NCI-H526 treated with DMSO at 0.1 percent for 48 hours (cell line): ENCODE results near the gene CHIT1.
"Not testable (repeated sequence)": the region's sequence is repeated elsewhere in the genome, so short reads cannot be mapped to it uniquely, and the experiment has no call there.

Experiments
- DNase-seq: peaks from one replicate; lab custom pipeline; 2025; lab: John Stamatoyannopoulos, UW

CHIT1 gene

DNA sequence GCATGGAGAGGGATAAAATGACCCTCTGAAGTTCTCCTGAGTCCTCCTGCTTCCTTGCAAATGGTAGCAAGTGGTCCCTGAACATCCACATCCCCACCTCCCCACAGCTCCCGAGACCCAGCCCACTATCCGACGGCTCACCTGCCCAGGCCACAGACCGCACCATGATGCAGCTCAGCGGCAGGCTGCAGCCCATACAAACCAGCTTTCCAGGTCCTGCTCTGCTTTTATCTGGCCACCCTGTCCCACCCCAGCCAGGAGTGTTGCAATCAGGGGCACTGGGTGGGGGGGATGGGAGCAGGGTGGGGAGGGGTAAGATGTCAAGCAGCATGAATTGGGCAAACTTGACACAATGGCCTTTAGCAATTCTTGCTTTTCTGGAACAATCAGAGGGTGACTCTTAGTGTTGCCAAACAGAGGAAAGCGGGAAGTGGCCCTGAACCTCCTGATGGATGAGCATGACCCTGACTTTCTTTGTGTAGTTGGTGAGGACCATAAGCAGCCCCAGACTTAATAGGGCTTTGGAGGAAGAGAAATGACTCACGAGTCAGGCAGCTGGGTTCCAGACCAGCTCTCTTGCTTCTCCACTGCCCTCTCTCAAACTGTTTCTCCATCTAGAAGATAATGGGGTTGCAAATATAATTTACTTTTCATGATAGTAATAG lies at the start of gene CHIT1:
Gene CHIT1, minus strand, starts transcription at position 203 of the 665 bp plus-strand sequence. Its CDS starts 37 bp downstream, at position 166.
- no peak for DNase-seq

DNA sequence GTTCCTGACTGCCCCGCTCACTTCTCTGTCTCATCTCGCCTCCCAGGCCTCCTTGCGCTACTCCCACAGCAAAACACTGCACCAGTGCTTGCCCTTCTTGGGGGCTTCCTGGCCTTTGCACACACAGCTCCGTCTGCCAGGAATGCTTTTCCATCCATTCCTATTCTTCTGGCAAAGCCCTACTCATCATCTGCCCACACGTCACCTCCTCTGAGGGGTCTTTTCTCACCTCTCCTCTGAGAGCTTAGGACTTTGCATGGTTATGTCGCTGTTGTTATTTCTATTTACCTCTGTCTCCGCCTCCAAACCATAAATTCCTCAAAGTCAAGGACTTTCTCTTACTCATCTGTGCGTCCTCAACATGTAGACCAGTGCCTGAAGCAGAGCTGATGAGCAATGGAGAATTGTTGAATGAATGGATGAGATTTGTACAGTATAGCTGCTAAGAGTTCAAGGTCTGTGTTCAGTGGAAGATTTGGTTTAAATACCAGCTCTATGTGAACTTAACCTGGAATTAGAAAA lies 49.5 kb upstream of the CHIT1 start:
- no peak for DNase-seq

DNA sequence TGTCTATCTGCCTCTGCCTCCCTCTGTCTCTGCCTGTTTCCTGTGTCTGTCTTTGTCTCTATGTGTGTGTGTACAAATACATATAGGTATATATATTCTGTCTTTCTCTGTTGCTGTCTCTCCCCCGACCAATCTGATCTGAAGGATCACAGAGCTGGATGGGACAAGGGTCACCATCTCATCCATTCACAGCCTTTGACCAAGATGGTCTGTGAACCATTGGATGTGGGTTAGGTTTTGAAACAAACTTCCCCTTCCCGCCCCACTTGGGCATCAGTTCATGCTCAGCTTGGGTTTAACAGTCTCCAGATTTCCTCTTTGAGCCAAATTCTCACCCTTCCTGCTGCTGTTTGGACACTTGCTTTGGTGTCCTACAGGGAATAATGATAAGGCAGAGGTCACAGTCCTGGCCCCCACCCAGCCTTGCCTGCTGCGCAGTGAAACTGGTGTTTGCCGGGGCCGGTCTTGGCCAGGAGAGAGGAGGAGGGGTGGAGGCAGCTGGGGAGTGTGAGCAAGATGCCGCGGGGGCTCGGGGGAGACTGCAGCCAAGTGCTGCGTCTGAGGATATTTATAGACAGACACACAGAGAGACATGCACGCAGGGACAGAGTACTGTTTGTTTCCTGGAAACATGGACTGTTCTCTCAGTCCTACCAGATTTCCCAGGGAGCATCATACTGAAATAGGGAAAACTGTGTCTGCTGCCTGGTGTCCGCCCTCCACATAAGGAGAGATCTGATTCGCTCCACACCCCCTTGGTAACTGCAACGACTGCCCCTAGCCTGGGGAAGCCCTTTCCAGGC lies 48.8 kb upstream of the CHIT1 start:
- DNase-seq, result no peak

DNA sequence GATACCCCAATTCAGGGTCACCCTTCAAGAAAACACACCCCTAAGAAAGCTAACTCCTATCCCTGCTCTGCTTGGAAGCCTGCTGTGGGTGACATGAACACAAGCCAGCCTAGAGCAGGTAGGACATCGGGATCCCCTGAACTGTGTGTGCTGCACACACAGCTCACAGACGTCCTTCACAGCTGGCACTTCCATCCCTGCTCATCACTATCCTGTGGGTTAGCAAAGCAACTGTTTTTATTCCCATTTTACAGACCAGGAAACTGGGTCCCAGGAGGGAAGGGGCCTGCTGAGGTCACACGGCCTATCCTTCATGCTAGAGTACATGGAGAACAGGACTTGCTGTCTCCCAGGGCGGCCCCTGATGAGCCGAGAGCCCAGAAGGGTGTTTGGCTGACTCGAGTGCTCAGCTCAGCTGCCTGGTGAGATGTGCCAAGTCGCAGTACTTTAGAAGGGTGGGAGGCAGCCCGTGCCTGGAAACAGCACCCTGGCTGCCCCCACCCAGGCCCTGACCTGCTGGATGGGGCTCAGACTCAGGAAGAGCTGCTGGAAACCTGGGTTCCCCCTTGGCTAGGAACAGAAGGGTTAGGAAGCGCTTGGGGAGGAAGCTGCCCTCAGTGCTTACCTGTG lies 47.6 kb upstream of the CHIT1 start:
- DNase-seq, result no peak

DNA sequence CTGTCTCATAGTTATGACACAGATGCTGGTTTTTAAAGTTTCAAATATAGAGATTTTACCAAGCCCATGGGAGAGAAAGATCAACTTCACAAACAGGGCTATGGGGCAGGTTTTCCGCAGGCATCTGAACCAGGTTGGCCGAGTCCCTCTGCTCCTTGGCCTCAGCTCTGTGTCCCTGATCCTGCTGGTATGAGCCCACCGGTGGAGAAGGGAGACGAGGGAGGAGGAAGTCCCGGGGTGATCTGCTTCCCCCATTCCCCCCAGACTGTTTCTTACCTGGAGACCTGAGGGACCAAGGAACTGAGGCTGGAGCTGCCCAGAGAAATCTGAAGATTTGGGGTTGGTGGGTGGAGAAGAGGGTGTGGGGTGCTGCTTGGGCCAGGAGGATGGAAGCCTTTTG lies 46.9 kb upstream of the CHIT1 start:
- no peak for DNase-seq

DNA sequence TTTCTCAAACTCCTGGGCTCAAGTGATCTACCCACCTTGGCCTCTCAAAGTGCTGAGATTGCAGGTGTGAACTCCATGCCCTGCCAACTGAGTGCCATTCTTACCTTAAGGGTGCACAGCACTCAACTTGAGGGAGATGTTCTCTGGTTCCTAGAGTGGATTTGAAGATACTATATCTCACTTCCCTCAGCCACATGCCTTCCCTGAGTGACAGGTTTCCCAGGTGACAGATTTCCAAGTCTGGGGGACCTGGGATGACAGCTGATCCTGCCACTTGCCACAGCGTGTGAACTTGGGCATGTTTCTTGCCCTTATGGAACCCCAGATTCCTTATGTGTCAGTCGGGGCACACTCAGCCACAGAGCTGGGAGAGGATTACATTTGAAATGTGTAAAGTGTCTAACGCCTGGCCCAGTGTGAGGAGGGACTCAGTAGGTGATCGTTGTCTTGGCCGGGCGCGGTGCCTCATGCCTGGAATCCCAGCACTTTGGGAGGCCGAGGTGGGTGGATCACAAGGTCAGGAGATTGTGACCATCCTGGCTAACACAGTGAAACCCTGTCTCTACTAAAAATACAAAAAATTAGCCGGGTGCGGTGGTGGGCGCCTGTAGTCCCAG lies 46.3 kb upstream of the CHIT1 start:
- no peak for DNase-seq

DNA sequence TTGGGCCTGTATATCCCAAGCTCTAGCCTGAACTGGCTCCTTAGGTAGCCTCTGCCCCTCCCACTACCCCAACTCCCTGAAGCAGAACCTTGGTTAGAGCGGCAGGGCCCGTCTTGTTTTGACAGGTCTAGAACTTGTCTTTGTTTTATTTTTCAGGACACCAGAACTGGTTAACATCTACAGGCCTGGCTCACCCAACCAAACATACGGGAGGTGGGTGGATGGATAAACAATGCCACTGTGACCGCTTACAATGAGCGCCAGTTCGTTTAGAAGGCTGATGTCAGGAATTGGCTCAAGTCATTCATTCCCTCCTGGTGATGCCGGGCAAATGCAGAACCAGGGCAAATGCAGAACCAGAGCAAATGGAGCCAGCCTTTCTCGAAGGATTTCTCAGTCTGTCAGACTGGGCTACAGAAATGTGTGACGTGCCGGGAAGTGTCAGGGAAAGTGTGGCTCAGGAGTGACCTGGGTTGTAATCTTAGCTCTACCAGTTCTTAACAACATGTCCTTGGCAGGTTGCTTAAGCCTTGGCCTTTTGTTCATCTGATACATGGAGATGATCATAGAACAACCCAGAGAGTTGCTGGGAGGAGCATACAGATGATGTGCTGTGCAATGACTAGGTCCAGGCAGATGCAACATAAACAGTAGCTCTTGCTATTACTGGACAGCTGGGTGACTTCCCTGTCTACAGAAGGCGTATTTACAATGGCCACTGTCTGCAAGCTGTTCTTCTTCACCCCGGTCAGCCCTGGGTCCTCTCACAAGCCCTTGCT lies 45.3 kb upstream of the CHIT1 start:
- no peak for DNase-seq

DNA sequence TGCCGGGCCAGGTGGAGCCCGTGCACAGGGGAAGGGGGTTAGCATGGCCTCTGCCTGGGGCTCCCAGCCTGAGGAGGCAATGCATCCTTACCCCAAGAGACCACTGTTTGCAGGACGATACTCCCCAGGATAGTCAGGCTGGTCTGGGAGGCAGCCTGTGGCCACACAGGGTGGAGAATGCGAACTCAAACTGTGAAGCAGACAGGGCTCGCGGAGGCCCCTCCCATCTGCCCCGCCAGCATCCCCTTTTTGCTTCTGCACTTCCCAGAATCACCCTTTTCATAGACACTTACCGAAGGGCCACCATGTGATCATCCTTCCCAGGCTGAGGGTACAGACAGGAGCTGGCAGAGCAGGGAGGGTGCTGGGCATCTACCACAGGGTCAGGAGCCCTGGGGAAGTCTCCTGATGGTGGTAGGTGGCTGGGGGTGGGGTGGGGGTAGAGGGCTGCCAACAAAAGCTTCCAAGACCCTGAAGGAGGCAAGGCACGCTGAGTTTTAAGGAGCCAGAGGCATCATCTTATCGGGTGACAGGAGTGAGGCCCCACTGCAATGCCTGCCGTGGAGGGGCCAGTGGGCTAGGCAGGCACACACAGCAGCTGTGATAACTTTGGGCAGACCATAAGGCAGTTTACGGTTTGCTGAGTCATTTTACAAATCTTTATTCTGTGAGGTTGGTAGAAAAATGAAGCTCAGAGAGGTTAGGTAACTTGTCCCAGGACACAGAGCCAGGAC lies 44.6 kb upstream of the CHIT1 start:
- DNase-seq, result no peak

DNA sequence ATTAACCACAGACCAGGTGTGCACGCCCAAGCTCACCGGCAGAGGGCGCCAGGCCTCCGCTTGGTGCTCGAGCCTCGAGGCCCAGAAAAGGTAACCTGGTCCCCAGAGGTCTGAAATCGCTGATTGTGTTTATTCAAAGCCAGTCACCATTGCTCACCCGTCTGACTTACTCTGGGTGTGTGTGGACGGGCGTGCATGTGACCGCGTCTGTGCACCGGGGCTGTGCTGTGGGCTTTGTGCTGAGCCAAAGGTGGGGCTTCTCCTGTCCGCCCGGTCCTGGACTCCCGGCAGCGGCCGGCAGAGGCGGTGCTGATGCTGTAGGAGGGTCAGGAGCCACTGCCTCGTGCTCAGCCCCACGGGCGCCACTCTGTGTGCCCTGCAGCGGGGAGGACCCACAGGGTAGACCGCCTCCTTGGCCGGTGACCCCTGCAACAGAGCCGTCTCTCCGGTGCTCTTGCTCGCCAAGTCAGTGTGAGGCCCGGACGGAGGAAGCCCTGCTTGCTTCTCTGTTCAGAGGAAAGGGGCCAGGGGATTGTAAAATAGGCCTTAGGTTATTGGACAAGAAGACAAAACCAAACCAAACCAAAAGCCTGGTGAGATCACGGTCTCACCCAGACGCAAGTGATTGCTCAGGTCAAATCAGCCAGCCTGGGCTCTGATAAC lies 43.9 kb upstream of the CHIT1 start:
- DNase-seq, result peak; percentile 63

DNA sequence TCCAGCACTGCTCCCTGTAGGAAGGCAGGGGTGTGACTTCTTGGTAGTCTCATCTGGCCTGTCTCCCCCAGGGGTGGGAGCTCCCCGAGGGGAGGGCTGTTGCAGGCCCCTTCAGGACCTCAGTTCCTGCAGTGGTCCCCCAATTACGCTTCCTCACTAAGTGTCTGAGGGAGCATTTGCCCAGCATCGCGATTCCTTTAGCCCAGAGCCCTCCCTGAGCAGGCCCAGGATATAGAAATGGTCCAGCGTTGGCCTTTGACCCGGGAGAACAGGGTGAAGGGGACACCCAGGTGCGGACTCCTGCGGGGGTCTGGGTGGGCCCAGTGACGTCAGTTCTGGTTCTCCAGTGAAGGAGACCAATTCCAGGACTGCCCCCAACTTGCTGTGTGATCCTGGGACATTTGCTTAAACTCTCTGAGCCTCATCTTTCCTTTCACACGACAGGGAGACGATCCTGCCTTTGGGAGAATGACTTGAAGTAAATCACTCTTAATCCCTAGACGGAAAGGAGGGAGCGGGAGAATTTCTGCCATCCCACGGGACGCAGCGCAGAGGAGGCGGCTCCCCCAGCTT lies 43.2 kb upstream of the CHIT1 start:
- DNase-seq, result no peak

DNA sequence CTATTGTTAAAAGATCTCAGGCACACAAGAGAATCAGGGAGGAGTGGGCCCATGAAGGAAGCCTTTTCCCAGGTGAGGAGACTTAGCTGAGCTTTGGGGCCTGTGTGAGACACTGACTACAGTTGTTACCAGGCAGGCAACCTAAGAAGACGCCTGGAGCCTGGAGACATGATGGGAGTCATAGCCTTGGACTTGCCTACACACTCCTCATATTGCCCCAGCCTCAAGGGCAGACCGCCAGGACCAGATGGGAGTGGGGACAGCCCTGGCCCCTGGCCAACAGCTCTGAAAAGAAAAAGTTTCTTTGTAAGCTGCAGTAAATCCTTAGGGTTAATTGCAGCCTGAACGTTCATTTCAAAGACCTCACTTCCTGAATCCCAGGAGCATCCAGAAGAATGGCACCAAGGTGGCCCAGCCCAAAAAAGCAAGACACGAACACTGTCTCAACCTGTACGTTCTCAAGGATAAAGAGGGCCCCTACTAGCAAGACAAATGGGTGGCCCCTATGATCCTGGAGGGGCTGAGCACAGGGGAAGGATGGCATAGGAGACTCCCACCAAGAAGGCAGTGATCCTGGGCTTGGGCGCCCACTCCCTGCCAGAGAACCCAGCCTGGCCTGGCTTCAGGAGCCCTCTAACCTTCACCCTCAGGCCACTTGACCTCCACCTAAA lies 42.6 kb upstream of the CHIT1 start:
- DNase-seq, result no peak

DNA sequence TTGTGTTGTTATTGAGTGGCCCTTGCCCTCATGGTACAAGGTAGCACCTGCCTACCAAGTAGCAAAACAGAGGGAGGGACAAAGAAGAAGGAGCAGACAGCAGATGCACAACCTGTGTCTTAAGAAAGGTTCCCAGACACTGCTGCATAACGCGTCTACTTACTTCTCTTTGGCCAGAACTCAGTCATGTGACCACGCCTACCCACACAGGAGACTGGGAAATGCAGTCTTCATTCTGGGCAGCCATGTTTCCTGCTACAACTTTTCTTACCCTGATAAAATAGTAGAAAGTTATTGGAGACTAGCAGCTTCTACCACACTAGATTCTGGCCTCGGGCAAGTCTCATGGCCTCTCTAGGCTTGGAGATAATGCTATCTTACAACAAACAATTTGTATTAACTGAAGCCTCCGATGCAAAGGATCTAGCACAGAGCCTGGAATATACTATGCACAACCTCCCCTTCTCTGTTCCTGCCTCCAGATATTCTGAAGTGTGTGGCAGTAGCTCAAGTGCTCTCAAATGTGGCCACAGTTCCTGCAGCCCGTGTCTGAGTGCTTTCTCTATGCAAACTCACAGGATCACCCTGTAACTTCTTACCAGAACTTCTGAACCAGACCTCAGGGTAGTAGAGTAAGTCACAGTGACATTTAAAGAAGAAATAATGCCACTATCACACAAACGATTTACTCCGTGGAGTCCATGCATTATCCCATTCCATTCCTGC lies 41.7 kb upstream of the CHIT1 start:
- DNase-seq, result no peak

DNA sequence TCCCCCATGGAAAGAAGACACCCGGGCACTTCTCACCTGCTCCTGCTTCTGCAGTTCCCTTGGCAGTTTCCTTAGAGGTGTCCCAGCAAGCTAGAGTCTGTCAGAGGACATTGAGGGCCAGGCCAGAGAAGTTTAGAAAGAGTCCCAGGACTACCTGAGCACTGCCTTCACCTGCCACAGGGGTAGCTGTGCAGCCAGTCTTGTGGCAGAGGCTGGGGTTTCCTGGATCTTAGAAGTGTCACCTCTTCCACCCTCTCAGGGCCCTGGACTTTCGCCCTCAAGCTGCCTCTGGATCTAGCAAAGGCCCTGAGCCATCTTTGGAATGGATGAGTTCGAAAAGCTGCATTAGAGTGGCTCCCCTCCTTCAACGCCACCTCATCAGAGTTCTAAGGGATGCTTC lies 41.0 kb upstream of the CHIT1 start:
- DNase-seq, result no peak

DNA sequence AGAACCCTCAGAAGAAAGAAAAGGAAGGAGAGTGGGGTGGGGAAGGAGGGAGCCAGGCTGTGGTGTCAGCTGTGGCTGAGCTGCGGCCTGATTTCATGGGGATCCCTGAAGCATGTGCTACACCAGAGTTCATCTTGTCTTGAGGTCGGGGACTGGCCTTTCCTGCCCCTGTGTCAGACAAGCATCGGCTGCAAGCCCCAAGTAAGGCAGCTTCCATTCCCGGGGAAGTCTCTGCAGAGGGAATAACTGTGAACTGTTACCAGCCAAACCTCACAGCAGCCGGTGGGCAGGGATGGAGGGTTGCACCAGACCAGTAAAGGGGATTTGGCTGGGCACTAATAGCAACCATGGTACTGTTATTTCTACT lies 40.2 kb upstream of the CHIT1 start:
- no peak for DNase-seq

DNA sequence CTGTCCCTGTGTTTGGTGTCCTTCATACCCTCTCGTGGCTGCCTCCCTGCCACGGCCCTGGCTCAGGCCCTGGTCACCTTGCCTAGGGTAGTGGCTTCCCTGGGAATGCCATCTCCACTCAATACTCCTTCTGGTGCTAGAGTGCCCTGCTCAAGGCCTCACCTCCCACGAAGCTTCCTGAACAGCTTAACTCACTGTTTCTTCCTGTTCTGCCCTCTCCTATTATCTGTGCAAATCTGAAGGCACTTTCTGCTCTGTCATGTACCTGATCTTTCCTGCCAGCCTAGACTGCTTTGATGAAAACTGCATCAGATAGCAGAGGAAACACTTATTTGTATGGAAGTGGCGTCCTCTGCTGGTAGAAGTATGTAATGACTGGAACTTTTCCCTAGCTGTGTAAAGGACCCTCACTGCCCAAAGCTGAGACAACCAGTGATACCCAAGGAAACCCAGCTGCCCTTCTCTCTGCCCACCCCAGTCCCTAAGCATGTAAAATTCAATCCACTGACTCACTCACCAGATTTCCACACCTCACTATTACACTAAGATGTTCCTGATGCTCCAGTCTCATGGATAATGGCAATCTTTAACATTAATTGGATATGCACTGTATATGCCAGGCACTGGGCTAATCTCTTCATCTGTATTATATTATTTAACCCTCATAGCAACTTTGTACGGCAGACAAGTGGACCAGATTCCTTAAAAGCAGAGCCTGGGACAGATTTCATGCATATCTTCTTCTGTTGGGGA lies 39.6 kb upstream of the CHIT1 start:
- peak; percentile 44 for DNase-seq

DNA sequence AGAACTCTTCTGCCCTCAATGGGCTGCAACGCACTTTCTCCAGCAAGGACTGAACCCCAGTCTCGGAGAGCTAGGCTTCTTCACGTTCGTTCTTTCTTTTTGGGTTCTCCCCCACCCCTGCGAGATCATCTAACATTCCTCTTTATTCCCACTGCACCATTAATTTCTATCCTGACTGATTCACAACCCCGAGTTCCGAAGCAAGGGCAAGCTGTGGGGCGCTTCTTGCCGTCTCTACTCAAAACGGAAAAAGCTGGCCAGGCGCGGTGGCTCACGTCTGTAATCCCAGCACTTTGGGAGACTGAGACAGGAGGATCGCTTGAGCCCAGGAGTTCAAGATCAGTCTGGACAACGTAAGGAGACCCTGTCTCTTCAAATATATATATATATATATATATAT lies 38.4 kb upstream of the CHIT1 start:
- no peak for DNase-seq

DNA sequence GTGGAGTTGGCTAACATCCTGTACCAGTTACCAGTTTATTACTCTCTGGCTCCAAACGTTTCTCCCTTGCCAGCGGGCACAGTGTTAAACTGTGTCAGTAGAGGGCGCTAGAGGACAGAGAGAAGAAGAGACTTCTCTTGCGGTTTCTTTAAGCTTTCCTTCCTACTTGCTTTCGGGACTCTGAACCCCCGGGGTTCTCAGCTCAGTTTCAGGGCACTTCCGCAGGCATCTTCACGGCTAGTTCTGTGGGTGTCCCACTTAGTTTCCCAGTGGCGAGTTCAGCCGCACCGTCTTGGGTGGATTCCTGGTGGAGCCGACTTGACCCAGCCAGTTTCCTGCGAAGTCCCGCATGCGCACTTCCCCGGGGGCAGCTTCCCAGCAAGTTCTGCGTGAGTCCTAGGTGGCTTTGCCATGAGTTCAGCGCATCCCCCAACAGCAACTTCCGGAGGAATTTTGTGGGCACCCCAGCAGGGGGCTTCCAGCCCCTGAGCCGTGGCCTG lies 37.9 kb upstream of the CHIT1 start:
- peak; percentile 65 for DNase-seq

DNA sequence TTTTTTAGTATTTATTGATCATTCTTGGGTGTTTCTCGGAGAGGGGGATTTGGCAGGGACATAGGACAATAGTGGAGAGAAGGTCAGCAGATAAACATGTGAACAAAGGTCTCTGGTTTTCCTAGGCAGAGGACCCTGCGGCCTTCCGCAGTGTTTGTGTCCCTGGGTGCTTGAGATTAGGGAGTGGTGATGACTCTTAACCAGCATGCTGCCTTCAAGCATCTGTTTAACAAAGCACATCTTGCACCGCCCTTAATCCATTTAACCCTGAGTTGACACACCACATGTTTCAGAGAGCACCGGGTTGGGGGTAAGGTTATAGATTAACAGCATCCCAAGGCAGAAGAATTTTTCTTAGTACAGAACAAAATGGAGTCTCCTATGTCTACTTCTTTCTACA lies 36.7 kb upstream of the CHIT1 start:
- not testable (repeated sequence) for DNase-seq
